NCI-H526 treated with DMSO at 0.1 percent for 48 hours (cell line): ENCODE results near the gene OTUD7B.
"Not testable (repeated sequence)": the region's sequence is repeated elsewhere in the genome, so short reads cannot be mapped to it uniquely, and the experiment has no call there.

ENCODE experiments used
- DNase-seq: peaks from one replicate; lab custom pipeline; 2025; lab: John Stamatoyannopoulos, UW

OTUD7B gene

GRCh38 chr1:150002217-150002616 lies 8.3 kb downstream of the OTUD7B start:
- DNase-seq = no peak

GRCh38 chr1:150001415-150001814 lies 9.1 kb downstream of the OTUD7B start:
- no peak for DNase-seq

GRCh38 chr1:149997585-149998262 lies 12.8 kb downstream of the OTUD7B start:
- DNase-seq = no peak

GRCh38 chr1:149995927-149996326 lies 14.6 kb downstream of the OTUD7B start:
- no peak for DNase-seq

- DNase-seq = no peak
These were observed 16.8 kb downstream of the OTUD7B start for GRCh38 chr1:149993764-149994163.

- no peak for DNase-seq
These were observed 17.3 kb downstream of the OTUD7B start for GRCh38 chr1:149993181-149993580.

GRCh38 chr1:149987297-149987595 lies 23.3 kb downstream of the OTUD7B start:
- no peak for DNase-seq

- no peak for DNase-seq
These were observed 23.8 kb downstream of the OTUD7B start for GRCh38 chr1:149986486-149987296.

- no peak for DNase-seq
These were observed 30.5 kb downstream of the OTUD7B start for GRCh38 chr1:149979972-149980540.

GRCh38 chr1:149979245-149979971 lies 31.1 kb downstream of the OTUD7B start:
- DNase-seq = no peak

GRCh38 chr1:149978547-149979023 lies 31.9 kb downstream of the OTUD7B start:
- no peak for DNase-seq

- DNase-seq = no peak
These were observed 33.2 kb downstream of the OTUD7B start for GRCh38 chr1:149977345-149977744.

GRCh38 chr1:149972547-149972946 lies 38.0 kb downstream of the OTUD7B start:
- no peak for DNase-seq

- DNase-seq = no peak
These were observed 42.9 kb downstream of the OTUD7B start for GRCh38 chr1:149967646-149968045.

- no peak for DNase-seq
These were observed 43.5 kb downstream of the OTUD7B start for GRCh38 chr1:149967041-149967440.

- DNase-seq = no peak
These were observed 44.1 kb downstream of the OTUD7B start for GRCh38 chr1:149966405-149966804.

- no peak for DNase-seq
These were observed 45.1 kb downstream of the OTUD7B start for GRCh38 chr1:149965440-149965839.

- no peak for DNase-seq
These were observed 47.2 kb downstream of the OTUD7B start for GRCh38 chr1:149963358-149963757.

- DNase-seq = no peak
These were observed 47.8 kb downstream of the OTUD7B start for GRCh38 chr1:149962736-149963135.

GRCh38 chr1:149962039-149962647 lies 48.4 kb downstream of the OTUD7B start:
- DNase-seq = peak; percentile 75

GRCh38 chr1:149957548-149957947 lies 53.0 kb downstream of the OTUD7B start:
- not testable (repeated sequence) for DNase-seq

- DNase-seq = no peak
These were observed 60.6 kb downstream of the OTUD7B start for GRCh38 chr1:149949911-149950310.
